ENCODE measurements around the gene SRPK2.

DNA sequence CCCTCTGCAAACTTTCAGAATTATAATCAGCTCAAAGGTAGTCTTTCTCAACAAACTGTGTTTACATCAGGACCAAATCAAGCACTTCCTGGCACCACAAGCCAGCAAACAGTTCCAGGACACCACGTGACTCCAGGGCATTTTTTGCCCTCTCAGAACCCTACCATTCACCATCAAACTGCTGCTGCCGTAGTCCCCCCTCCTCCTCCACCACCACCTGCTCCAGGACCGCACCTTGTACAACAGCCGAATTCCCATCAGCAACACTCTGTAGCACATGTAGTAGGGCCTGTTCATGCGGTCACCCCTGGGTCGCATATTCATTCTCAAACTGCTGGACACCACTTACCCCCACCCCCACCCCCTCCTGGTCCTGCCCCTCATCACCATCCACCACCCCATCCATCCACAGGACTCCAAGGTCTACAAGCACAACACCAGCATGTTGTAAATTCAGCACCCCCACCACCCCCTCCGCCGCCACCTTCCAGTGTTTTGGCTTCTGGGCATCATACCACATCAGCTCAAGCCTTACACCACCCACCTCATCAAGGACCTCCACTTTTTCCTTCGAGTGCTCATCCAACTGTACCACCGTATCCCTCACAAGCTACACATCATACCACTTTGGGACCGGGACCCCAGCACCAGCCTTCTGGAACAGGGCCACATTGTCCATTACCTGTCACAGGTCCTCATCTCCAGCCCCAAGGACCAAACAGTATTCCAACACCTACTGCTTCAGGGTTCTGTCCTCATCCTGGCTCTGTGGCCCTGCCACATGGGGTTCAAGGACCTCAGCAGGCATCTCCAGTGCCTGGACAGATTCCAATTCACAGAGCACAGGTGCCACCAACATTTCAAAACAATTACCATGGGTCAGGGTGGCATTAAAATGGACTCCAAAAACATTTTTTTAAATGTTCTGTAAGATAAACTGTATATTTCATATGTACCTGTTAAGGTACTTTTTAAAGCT lies 276.0 kb downstream of the SRPK2 start:
- TF ChIP-seq, protein P1, sequence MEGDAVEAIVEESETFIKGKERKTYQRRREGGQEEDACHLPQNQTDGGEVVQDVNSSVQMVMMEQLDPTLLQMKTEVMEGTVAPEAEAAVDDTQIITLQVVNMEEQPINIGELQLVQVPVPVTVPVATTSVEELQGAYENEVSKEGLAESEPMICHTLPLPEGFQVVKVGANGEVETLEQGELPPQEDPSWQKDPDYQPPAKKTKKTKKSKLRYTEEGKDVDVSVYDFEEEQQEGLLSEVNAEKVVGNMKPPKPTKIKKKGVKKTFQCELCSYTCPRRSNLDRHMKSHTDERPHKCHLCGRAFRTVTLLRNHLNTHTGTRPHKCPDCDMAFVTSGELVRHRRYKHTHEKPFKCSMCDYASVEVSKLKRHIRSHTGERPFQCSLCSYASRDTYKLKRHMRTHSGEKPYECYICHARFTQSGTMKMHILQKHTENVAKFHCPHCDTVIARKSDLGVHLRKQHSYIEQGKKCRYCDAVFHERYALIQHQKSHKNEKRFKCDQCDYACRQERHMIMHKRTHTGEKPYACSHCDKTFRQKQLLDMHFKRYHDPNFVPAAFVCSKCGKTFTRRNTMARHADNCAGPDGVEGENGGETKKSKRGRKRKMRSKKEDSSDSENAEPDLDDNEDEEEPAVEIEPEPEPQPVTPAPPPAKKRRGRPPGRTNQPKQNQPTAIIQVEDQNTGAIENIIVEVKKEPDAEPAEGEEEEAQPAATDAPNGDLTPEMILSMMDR (IDR thresholded peaks at IDR 0.05) = no peak
- TF ChIP-seq POLR2A (IDR thresholded peaks at IDR 0.05) = no peak
- TF ChIP-seq EP300 (IDR thresholded peaks at IDR 0.05) = no peak
- peak in 1 of 3 donors; percentile 56 for TF ChIP-seq POLR2AphosphoS5 (IDR thresholded peaks at IDR 0.05)
